GM12801 (cell line): Measurements from ENCODE around the gene AGAP1.

ENCODE experiments used
- TF ChIP-seq, protein P1 (sequence below): IDR thresholded peaks from one replicate; pipeline ENCODE4 v1.5.1; 2011; ENCODE audit warnings: control low read depth; ENCODE audit not compliant: insufficient read length; ENCODE audit errors: extremely low read depth

Gene AGAP1

DNA sequence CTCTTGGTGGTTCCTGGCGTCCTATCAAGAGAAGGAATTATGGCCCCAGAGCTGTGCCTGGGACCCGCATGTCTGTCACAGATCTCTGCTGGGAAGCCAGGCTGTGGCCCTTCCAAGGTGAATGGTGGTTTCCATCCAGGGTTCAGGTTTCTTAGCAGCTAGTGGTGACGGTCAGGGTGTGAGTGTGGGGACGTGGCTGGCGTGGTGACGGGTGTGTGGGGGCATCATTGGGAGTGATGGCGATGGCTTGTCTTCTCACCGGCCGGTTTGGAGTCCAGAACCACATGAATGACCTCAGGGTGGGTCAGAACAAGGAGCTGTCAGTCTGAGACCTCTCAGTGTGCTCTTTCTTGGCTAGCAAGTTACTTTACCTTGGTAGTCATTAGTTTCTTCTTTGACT is 52.6 kb downstream of the AGAP1 start:
- TF ChIP-seq, protein P1, sequence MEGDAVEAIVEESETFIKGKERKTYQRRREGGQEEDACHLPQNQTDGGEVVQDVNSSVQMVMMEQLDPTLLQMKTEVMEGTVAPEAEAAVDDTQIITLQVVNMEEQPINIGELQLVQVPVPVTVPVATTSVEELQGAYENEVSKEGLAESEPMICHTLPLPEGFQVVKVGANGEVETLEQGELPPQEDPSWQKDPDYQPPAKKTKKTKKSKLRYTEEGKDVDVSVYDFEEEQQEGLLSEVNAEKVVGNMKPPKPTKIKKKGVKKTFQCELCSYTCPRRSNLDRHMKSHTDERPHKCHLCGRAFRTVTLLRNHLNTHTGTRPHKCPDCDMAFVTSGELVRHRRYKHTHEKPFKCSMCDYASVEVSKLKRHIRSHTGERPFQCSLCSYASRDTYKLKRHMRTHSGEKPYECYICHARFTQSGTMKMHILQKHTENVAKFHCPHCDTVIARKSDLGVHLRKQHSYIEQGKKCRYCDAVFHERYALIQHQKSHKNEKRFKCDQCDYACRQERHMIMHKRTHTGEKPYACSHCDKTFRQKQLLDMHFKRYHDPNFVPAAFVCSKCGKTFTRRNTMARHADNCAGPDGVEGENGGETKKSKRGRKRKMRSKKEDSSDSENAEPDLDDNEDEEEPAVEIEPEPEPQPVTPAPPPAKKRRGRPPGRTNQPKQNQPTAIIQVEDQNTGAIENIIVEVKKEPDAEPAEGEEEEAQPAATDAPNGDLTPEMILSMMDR, result no peak

DNA sequence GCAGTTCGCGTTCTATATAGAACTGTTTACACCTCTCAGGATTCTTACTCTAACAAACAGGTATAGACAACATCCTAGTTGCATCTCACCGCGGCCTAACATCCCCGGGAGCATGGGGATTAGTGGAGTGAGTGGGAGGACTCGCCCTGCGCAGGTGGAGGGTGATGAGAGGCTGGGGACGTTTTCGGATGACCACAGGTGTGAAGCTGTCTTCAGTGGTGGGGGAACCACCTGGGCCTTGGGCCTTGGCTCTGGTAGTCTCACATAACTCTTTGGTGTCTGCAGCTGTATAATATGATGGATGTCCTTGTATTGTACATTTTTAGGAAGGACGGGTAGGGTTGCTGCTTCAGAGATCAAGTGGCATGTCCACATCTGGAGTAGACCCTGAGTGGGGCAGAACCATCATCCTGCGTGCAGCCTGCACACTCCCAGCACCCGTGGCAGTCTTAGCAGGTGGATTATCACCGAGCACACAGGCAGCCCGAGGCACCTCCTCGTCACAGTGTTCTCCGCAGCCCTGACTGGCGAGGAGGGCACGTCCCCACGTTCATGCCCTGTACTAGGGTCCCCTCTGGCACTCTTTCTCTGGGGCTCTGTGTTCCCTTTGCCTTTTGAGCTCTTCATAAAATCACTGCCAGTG is 56.0 kb downstream of the AGAP1 start:
- TF ChIP-seq, protein P1, result no peak

DNA sequence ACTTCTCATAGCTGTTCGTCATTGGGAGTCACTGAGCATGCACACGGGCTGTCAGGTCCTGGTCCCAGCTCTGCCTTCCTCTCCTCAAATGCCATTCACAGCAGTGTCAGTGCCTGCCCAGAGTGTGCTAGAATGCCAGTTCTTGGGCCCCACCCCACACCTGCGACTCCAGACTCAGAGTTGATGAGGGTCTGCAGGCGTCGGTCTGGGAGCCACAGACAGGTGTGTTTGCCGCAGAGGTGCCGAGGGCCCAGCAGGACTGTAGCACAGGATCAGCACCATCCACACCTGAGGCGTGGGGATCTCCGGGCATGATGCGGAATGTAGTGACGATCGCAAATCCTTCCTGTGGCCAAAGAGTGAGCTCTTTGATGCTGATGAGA is 56.5 kb downstream of the AGAP1 start:
- TF ChIP-seq, protein P1, result no peak

DNA sequence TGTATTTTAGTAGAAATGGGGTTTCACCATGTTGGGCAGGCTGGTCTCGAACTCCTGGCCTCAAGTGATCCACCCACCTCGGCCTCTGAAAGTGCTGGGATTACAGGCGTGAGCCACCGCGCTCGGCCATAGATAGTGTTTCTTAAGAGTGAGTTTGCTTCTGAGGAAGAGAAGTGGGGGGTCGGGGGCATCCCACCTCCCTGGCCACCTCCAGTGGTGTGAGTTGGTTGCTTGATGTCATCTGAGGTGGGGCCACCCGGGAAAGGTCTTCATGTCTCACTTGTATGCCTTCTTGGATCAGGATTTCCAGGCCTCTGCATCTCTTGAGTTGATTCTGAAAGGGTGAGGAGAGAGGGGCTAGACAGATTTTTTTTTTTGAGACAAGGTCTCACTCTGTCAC is 57.1 kb downstream of the AGAP1 start:
- TF ChIP-seq, protein P1, result no peak

DNA sequence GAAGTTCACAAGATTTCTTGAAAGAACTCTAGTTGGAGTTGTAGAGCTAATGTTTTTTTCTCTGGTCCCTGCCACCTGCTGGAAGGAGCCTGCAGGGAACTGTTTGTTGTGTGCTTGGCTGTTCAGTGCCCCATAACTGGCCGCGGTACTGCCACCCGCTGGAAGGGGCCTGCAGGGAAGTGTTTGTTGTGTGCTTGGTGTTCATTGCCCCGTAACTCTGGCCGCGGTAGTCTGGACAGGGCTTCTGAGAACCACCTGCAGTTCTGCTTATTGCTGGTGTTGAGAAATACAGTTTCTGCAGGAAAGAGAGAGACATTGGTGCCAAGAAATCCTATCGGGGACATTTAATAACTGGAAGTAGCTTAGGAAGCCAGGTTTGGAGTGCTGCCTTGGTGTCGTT is 58.1 kb downstream of the AGAP1 start:
- TF ChIP-seq, protein P1, result no peak

DNA sequence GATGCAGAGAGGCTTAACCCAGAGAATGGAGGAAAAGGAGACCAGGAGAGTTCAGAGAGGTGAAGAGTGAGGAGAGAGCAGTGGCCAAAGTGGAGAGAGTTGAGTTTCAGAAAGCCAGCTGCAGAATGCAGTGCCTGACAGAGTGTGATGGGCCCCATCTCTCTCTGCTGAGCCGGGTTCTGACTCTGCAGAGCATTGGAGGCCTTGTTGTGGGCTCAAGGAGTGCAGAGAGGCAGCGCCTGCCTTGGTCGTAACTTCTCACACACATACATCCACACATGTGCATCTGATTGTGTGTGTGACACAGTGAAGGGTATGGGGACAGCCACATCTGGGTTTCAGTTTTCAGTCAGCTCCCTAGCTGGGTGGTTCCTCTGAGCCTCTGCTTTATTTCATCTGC is 58.8 kb downstream of the AGAP1 start:
- TF ChIP-seq, protein P1, result no peak

DNA sequence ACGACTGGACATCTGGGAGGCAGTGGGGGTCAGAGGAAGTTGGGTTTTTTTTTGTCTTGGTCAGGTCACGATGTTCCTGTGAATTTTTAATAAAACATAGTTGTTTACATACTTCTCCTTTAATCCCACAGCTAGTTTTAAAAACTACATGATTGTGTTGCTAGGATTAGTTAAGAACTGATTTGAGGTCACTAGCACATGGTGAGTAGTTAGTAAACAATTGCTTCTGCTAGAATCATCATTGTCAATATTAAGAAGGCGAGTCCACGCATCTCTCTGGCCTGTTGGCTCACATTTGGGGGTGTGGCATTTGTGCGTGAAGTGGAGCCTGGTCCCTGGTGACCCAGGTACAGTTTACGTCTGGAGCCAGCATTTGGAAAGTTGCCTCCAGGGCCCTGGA is 59.4 kb downstream of the AGAP1 start:
- TF ChIP-seq, protein P1, result no peak

DNA sequence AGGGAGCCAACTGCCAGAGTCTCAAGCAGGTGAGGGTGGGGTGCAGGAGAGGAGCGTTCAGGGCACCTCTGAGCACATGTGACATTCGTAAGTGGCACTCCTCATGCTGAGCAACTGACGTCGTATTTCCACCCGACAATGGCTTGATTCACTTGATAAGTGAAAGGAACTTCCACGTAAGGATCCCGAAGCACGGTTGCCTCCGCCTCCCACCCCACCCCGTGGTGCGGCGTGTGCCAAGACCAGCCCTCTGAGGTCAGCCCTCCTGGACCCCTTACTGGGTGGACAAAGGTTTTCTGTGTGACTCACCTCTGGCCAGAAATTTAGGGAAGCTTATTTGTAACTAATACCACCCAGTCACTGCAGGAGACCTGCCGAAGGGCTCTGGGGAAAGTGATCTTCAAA is 59.9 kb downstream of the AGAP1 start:
- TF ChIP-seq, protein P1, result no peak
